CD4-positive, CD25-positive, alpha-beta regulatory T cell (primary cell): ENCODE data around the gene CBL. TPM values are rescaled to one million over a fixed set of nuclear protein-coding genes. Genes with fewer than 3 reads are reported as not detected.

Experiments used
- ATAC-seq, 2 donors: fragments of 150-1000 bp; cut with Tn5 transposase; one replicate each; pipeline ENCODE4 v1.10.0; 2021; ENCODE audit warnings: low read depth in 2 of 2, moderate number of reproducible peaks in 2 of 2, moderate library complexity in 1 of 2
- DNase-seq, 3 donors: peaks; one replicate each; pipeline versions ENCODE4 v3.0.0 to v3.0.0-alpha.2; 2012 to 2022; ENCODE audit warnings: mixed read lengths in 1 of 3
- H3K27ac ChIP-seq: one replicate; pipeline ENCODE4 v1.7.0; 2013; ENCODE audit warnings: mild to moderate bottlenecking, low read length; ENCODE audit not compliant: insufficient read depth, poor library complexity, severe bottlenecking
- H3K27me3 ChIP-seq: one replicate; pipeline ENCODE4 v1.7.0; 2013; ENCODE audit warnings: low read length; ENCODE audit not compliant: control insufficient read depth, insufficient read depth
- H3K36me3 ChIP-seq: one replicate; pipeline ENCODE4 v1.7.0; 2013; ENCODE audit warnings: mild to moderate bottlenecking, low read length, moderate library complexity; ENCODE audit not compliant: control insufficient read depth, insufficient read depth
- H3K4me1 ChIP-seq: 2 replicates; pipeline ENCODE4 v1.7.0; 2013; ENCODE audit warnings: mild to moderate bottlenecking, low read length; ENCODE audit not compliant: insufficient read depth, control insufficient read depth, poor library complexity, severe bottlenecking
- H3K4me3 ChIP-seq: one replicate; pipeline ENCODE4 v1.7.0; 2013; ENCODE audit warnings: low read depth, mild to moderate bottlenecking, low read length, moderate library complexity
- H3K9me3 ChIP-seq, 2 experiments: 1 replicate in 1 of 2; 2 replicates in 1 of 2; pipeline ENCODE4 v1.7.0; 2013; ENCODE audit warnings: low read length in 2 of 2, mild to moderate bottlenecking in 1 of 2, moderate library complexity in 1 of 2; ENCODE audit not compliant: control insufficient read depth in 2 of 2
- H3K27ac Mint-ChIP-seq, 3 donors: one replicate each; pipeline ENCODE4 v1.8.0; 2020 to 2022; ENCODE audit warnings: mild to moderate bottlenecking in 3 of 3, mixed read lengths in 3 of 3, moderate library complexity in 2 of 3
- H3K27me3 Mint-ChIP-seq: one replicate; pipeline ENCODE4 v1.8.0; 2022; ENCODE audit warnings: mild to moderate bottlenecking, mixed read lengths
- H3K36me3 Mint-ChIP-seq: one replicate; pipeline ENCODE4 v1.8.0; 2020; ENCODE audit warnings: mixed read lengths
- H3K4me1 Mint-ChIP-seq, 4 donors: one replicate each; pipeline ENCODE4 v1.8.0; 2020 to 2022; ENCODE audit warnings: mixed read lengths in 4 of 4, mild to moderate bottlenecking in 1 of 4
- H3K4me3 Mint-ChIP-seq, 4 donors: one replicate each; pipeline ENCODE4 v1.8.0; 2020 to 2022; ENCODE audit warnings: mild to moderate bottlenecking in 4 of 4, mixed read lengths in 4 of 4, moderate library complexity in 3 of 4
- H3K9me3 Mint-ChIP-seq, 7 donors: one replicate each; pipeline ENCODE4 v1.8.0; 2020 to 2022; ENCODE audit warnings: mixed read lengths in 7 of 7, mild to moderate bottlenecking in 3 of 7, moderate library complexity in 2 of 7
- polyA plus RNA-seq, 4 donors: library from polyadenylated mRNA; unstranded; fragments of 300-500 nt; fragmentation: Illumina TruSeq; gene quantifications; one replicate each; pipeline ENCODE4 v1.2.3, GENCODE V29; 2021
- total RNA-seq: library from RNA; stranded (reverse); gene quantifications from one replicate; pipeline ENCODE4 v1.2.3, GENCODE V29; 2022

CBL gene
- total and polyA plus RNA-seq, 5 donors from 2014 or later: 7.9 to 35.6 (median 9.1) TPM

- Histone ChIP-seq H3K27me3 (peaks cover 6% of the 10 kb centered on the region), H3K4me1 (no peaks in the 10 kb centered on the region), H3K36me3 (no peaks in the 10 kb centered on the region), H3K9me3 (no peaks in the 10 kb centered on the region), H3K27ac (no peak overlapping the region), H3K4me3 (no peak overlapping the region)
- no peak overlapping the region for H3K27ac Mint-ChIP-seq
- no peak overlapping the region for H3K4me3 Mint-ChIP-seq
- H3K36me3 Mint-ChIP-seq: no peaks in the 10 kb centered on the region
- H3K27me3 Mint-ChIP-seq: peaks cover 53% of the 10 kb centered on the region
- no peaks in the 10 kb centered on the region for H3K4me1 Mint-ChIP-seq
- no peak for DNase-seq
- no peak for ATAC-seq
- peaks cover 0 to 2% (median 0%) of the 10 kb centered on the region in 7 donors for H3K9me3 Mint-ChIP-seq
Observed at GRCh38 chr11:119347940-119348605, 141.9 kb downstream of the CBL start.

- DNase-seq: peak in 1 of 3 donors; percentile 34
- Mint-ChIP-seq H3K4me1 (peaks cover 0 to 2% (median 0%) of the 10 kb centered on the region in 4 donors), H3K9me3 (peaks cover 0 to 2% (median 0%) of the 10 kb centered on the region in 7 donors), H3K36me3 (no peaks in the 10 kb centered on the region), H3K27ac (no peak overlapping the region), H3K27me3 (peaks cover 54% of the 10 kb centered on the region), H3K4me3 (no peak overlapping the region)
- no peak overlapping the region for H3K4me3 ChIP-seq
- no peaks in the 10 kb centered on the region for H3K9me3 ChIP-seq
- no peak for ATAC-seq
- no peaks in the 10 kb centered on the region for H3K4me1 ChIP-seq
- peaks cover 6% of the 10 kb centered on the region for H3K27me3 ChIP-seq
- no peak overlapping the region for H3K27ac ChIP-seq
- H3K36me3 ChIP-seq: no peaks in the 10 kb centered on the region
Observed at GRCh38 chr11:119350302-119350701, 144.2 kb downstream of the CBL start.

- ATAC-seq: no peak
- Histone ChIP-seq H3K36me3 (no peaks in the 10 kb centered on the region), H3K9me3 (no peaks in the 10 kb centered on the region), H3K27me3 (peaks cover 6% of the 10 kb centered on the region), H3K4me1 (peaks cover 4% of the 10 kb centered on the region), H3K27ac (no peak overlapping the region), H3K4me3 (no peak overlapping the region)
- Mint-ChIP-seq H3K27ac (peak overlapping the region in 1 of 3 donors; percentile 63), H3K4me1 (peaks cover 0 to 8% (median under 1%) of the 10 kb centered on the region in 4 donors), H3K36me3 (no peaks in the 10 kb centered on the region), H3K9me3 (peaks cover 0 to 2% (median 0%) of the 10 kb centered on the region in 7 donors), H3K27me3 (peaks cover 56% of the 10 kb centered on the region), H3K4me3 (no peak overlapping the region)
- DNase-seq: no peak
Observed at GRCh38 chr11:119351232-119351631, 145.1 kb downstream of the CBL start.

- peaks cover 10% of the 10 kb centered on the region for H3K4me1 ChIP-seq
- DNase-seq (no peak), ATAC-seq (no peak)
- peaks cover 0 to 15% (median 6%) of the 10 kb centered on the region in 4 donors for H3K4me1 Mint-ChIP-seq
- peak overlapping the region in 2 of 4 donors; percentile 3 to 11 for H3K4me3 Mint-ChIP-seq
- H3K27me3 ChIP-seq: peaks cover 12% of the 10 kb centered on the region
- H3K4me3 ChIP-seq: no peak overlapping the region
- peaks cover 53% of the 10 kb centered on the region for H3K27me3 Mint-ChIP-seq
- no peaks in the 10 kb centered on the region for H3K36me3 Mint-ChIP-seq
- no peaks in the 10 kb centered on the region for H3K9me3 ChIP-seq
- H3K27ac Mint-ChIP-seq: no peak overlapping the region
- no peaks in the 10 kb centered on the region for H3K36me3 ChIP-seq
- no peak overlapping the region for H3K27ac ChIP-seq
- H3K9me3 Mint-ChIP-seq: no peaks in the 10 kb centered on the region
Observed at GRCh38 chr11:119352857-119353260, 146.7 kb downstream of the CBL start.

GRCh38 chr11:119355091-119355843 lies 149.1 kb downstream of the CBL start:
- Histone ChIP-seq H3K9me3 (no peaks in the 10 kb centered on the region), H3K4me1 (peaks cover 10% of the 10 kb centered on the region), H3K27me3 (peaks cover 15% of the 10 kb centered on the region), H3K4me3 (no peak overlapping the region), H3K36me3 (no peaks in the 10 kb centered on the region), H3K27ac (no peak overlapping the region)
- no peaks in the 10 kb centered on the region for H3K36me3 Mint-ChIP-seq
- H3K4me1 Mint-ChIP-seq: peaks cover 0 to 15% (median 6%) of the 10 kb centered on the region in 4 donors
- no peaks in the 10 kb centered on the region for H3K9me3 Mint-ChIP-seq
- H3K4me3 Mint-ChIP-seq: peak overlapping the region; percentile 3 to 76 (median 52)
- no peak for DNase-seq
- no peak overlapping the region for H3K27ac Mint-ChIP-seq
- ATAC-seq: no peak
- H3K27me3 Mint-ChIP-seq: peaks cover 65% of the 10 kb centered on the region

GRCh38 chr11:119356349-119357031 lies 150.4 kb downstream of the CBL start:
- peaks cover 0 to 15% (median 6%) of the 10 kb centered on the region in 4 donors for H3K4me1 Mint-ChIP-seq
- H3K27me3 Mint-ChIP-seq: peaks cover 67% of the 10 kb centered on the region
- ATAC-seq (peak; percentile 82 to 85), DNase-seq (peak; percentile 57 to 76 (median 69))
- peaks cover 15% of the 10 kb centered on the region for H3K27me3 ChIP-seq
- H3K4me3 ChIP-seq: peak overlapping the region; percentile 77
- no peak overlapping the region for H3K27ac ChIP-seq
- no peaks in the 10 kb centered on the region for H3K36me3 Mint-ChIP-seq
- H3K9me3 ChIP-seq: no peaks in the 10 kb centered on the region
- H3K9me3 Mint-ChIP-seq: no peaks in the 10 kb centered on the region
- H3K36me3 ChIP-seq: no peaks in the 10 kb centered on the region
- H3K27ac Mint-ChIP-seq: peak overlapping the region in 2 of 3 donors; percentile 81 to 90
- H3K4me3 Mint-ChIP-seq: peak overlapping the region; percentile 82 to 94 (median 92)
- H3K4me1 ChIP-seq: peaks cover 10% of the 10 kb centered on the region

- DNase-seq (no peak), ATAC-seq (no peak)
- Mint-ChIP-seq H3K27ac (peak overlapping the region in 2 of 3 donors; percentile 79 to 81), H3K4me1 (peaks cover 0 to 15% (median 6%) of the 10 kb centered on the region in 4 donors), H3K27me3 (peaks cover 65% of the 10 kb centered on the region), H3K36me3 (no peaks in the 10 kb centered on the region), H3K9me3 (no peaks in the 10 kb centered on the region), H3K4me3 (peak overlapping the region; percentile 8 to 84 (median 60))
- H3K9me3 ChIP-seq: no peaks in the 10 kb centered on the region
- H3K36me3 ChIP-seq: no peaks in the 10 kb centered on the region
- peaks cover 10% of the 10 kb centered on the region for H3K4me1 ChIP-seq
- no peak overlapping the region for H3K4me3 ChIP-seq
- H3K27me3 ChIP-seq: peaks cover 12% of the 10 kb centered on the region
- no peak overlapping the region for H3K27ac ChIP-seq
Observed at GRCh38 chr11:119357074-119357473, 150.9 kb downstream of the CBL start.
